ENCODE data around the gene CCL14. TPM values are rescaled to one million over a fixed set of nuclear protein-coding genes. Genes with fewer than 3 reads are reported as not detected.
A peak's percentile ranks its signal among the peaks of the same experiment; 100 is the strongest.

Gene CCL14
- total RNA-seq, 1 experiment from 2014 or later = not detected

DNA sequence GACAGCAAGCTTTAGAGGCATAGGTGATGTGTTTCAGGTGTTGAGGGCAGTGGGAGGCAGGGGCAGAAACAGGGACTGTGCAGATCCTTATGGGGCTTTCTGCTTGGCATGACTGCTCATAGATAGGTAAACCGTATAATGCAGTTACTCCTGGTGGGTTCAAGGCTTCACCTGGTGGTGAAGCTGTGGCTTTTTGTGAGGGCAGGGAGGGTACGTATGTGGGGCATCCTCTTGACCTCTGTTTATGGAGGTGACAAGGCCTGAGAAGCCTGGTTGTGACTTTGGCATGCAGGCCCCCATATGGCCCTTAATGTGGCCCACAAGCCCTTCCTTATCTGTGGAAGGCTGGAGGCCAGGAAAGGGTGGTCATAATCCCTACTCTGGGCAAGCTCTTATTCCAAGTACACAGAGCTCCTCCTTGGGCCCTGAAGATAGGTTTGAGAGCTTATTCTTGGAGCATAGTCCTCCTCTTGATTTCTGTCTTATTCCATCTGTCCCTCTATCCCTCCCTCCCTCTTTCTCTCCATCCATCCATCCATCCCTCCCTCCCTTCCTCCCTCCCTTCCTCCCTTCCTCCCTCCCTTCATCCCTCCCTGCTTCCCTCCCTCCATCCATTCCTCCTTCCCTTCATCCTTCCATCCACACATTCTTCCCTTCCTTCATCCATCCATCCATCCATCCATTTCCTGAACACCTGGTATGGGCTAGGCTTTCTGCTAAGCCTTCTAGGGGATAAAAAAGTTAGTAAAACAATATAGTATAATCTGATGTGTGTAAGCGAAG is 3.9 kb downstream of the CCL14 start:
- H3K4ac ChIP-seq (ENCODE audit: low read depth, low read length) = no peak overlapping the region
- H4K5ac ChIP-seq (ENCODE audit: insufficient read length, low read depth, low read length) = no peak overlapping the region
- H2AK5ac ChIP-seq (ENCODE audit: insufficient read length, low read length) = no peak overlapping the region
- H2BK120ac ChIP-seq (ENCODE audit: low read depth, low read length, poor library complexity, severe bottlenecking) = no peak overlapping the region
- no peaks in the 10 kb centered on the region for H4K20me1 ChIP-seq (ENCODE audit: control insufficient read depth, insufficient read depth, insufficient read length)
- H4K91ac ChIP-seq (ENCODE audit: insufficient read length, low read depth, low read length) = no peak overlapping the region
- H3K79me1 ChIP-seq (ENCODE audit: insufficient read depth, low read depth, low read length, poor library complexity, severe bottlenecking) = no peaks in the 10 kb centered on the region
- H3K4me1 ChIP-seq (ENCODE audit: insufficient read depth, low read length) = no peaks in the 10 kb centered on the region
- H3K14ac ChIP-seq (ENCODE audit: insufficient read depth, low read length) = no peak overlapping the region
- TF ChIP-seq, protein P1, sequence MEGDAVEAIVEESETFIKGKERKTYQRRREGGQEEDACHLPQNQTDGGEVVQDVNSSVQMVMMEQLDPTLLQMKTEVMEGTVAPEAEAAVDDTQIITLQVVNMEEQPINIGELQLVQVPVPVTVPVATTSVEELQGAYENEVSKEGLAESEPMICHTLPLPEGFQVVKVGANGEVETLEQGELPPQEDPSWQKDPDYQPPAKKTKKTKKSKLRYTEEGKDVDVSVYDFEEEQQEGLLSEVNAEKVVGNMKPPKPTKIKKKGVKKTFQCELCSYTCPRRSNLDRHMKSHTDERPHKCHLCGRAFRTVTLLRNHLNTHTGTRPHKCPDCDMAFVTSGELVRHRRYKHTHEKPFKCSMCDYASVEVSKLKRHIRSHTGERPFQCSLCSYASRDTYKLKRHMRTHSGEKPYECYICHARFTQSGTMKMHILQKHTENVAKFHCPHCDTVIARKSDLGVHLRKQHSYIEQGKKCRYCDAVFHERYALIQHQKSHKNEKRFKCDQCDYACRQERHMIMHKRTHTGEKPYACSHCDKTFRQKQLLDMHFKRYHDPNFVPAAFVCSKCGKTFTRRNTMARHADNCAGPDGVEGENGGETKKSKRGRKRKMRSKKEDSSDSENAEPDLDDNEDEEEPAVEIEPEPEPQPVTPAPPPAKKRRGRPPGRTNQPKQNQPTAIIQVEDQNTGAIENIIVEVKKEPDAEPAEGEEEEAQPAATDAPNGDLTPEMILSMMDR (conservative IDR thresholded peaks at IDR 0.05) = no peak
- H2BK5ac ChIP-seq (ENCODE audit: insufficient read length, low read length) = no peak overlapping the region
- H3K4me2 ChIP-seq (ENCODE audit: insufficient read depth, insufficient read length, low read length) = no peak overlapping the region
- H3K9ac ChIP-seq (ENCODE audit: extremely low read depth, insufficient read length, low read length) = no peak overlapping the region
- H2BK15ac ChIP-seq (ENCODE audit: low read depth, low read length) = no peak overlapping the region
- H3K4me3 Mint-ChIP-seq = no peak overlapping the region
- H4K8ac ChIP-seq (replicated peaks; ENCODE audit: insufficient read length, low read depth, low read length) = no peak overlapping the region
- peak; percentile 21 for DNase-seq
- H3T11ph ChIP-seq (ENCODE audit: low read length) = no peak overlapping the region
- H3K27ac ChIP-seq (ENCODE audit: insufficient read length, low read depth, low read length) = no peak overlapping the region
- no peaks in the 10 kb centered on the region for H3K23me2 ChIP-seq (ENCODE audit: insufficient read length, low read depth, low read length, poor library complexity, severe bottlenecking)
- H3K36me3 Mint-ChIP-seq (ENCODE audit: insufficient read depth in 1 of 3, low read depth in 3 of 3) = no peaks in the 10 kb centered on the region
- no peaks in the 10 kb centered on the region for H3K9me3 ChIP-seq (ENCODE audit: control insufficient read depth, low read depth, low read length)
- H3K23ac ChIP-seq (ENCODE audit: insufficient read length, low read depth, low read length) = no peak overlapping the region
- H3K4me1 Mint-ChIP-seq = no peaks in the 10 kb centered on the region
- no peak overlapping the region for H3K18ac ChIP-seq (ENCODE audit: insufficient read length, low read depth, low read length)
- WGBS (ENCODE audit: extremely low coverage, insufficient read length, low lambda C conversion rate) = no CpG with 5 or more reads among the region's 3 CpGs
- H2BK20ac ChIP-seq (ENCODE audit: low read depth, low read length, poor library complexity, severe bottlenecking) = no peak overlapping the region
- no peaks in the 10 kb centered on the region for H3K79me2 ChIP-seq (ENCODE audit: insufficient read depth, low read length)
- no peaks in the 10 kb centered on the region; a peak in 1 of 5 replicates for H3K9me3 Mint-ChIP-seq
- H3K27me3 Mint-ChIP-seq (ENCODE audit: low read depth) = peaks cover 3% of the 10 kb centered on the region
- H3K27me3 ChIP-seq (ENCODE audit: insufficient read depth, low read length) = no peaks in the 10 kb centered on the region
- no peak overlapping the region; a peak in 1 of 7 replicates for H3K27ac Mint-ChIP-seq
- H3K56ac ChIP-seq (ENCODE audit: insufficient read length, low read depth, low read length) = no peak overlapping the region
- H2BK12ac ChIP-seq (ENCODE audit: insufficient read length, low read depth, low read length) = no peak overlapping the region
- no peak overlapping the region for H2AFZ ChIP-seq (ENCODE audit: low read length)

Measured in H9 (cell line).